RKO (cell line): Measurements from ENCODE around the gene LYPLAL1.
"Not testable (repeated sequence)": the region's sequence is repeated elsewhere in the genome, so short reads cannot be mapped to it uniquely, and the experiment has no call there.

Experiments used
- DNase-seq: peaks from one replicate; pipeline ENCODE4 v3.0.0-alpha.2; 2016; ENCODE audit warnings: low spot score

The LYPLAL1 gene

DNA sequence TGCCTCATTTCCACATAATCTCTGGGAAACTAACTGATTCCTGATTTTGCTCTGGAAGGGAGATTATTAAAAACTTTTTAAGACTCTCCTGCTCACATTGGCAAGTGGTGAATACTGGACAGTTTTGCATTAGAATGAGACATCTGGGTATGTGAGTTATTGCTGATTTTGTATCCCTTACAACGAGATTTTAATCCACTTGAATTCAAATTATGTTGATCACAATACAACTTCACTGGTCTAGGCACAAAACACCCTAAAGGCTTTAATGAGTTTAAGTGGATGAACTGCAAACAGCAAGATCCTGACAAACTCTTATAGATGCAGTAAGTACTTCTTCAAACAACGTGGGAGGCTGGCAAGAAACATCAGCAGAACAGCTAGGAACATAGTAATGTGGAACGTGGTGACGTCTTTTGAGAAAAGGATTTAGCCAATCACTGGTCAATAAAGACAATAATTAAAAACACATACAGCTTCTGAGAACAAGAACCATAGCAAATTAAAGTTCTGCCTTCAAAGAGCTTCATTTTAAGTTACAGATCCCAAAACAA lies 10.2 kb upstream of the LYPLAL1 start:
- no peak for DNase-seq

- no peak for DNase-seq
Measured at GRCh38 chr1:219171192-219171935, 2.3 kb upstream of the LYPLAL1 start.

GRCh38 chr1:219172821-219173220 lies 857 bp upstream of the LYPLAL1 start:
- DNase-seq, result no peak

- no peak for DNase-seq
Measured at GRCh38 chr1:219173434-219173757, 282 bp upstream of the LYPLAL1 start.

- DNase-seq, result peak; percentile 83
Measured at GRCh38 chr1:219174460-219175211, 958 bp downstream of the LYPLAL1 start.

DNA sequence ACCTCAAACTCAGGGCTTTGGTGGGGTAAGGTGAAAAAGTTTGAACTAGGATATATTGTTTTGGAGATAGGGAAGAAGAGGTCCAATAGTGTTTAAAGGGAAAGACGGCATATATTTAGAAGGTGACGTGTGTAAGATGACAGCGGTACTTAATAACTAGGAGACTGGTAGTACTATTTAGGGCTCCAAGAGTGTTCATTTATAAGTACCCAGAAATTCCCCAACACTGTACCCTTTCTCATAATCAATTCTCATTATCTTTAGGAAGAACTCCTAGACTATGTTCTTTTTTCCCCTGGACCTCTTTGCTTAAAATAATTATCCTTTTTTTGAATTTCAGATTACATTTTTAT lies 1.5 kb downstream of the LYPLAL1 start:
- DNase-seq, result no peak

DNA sequence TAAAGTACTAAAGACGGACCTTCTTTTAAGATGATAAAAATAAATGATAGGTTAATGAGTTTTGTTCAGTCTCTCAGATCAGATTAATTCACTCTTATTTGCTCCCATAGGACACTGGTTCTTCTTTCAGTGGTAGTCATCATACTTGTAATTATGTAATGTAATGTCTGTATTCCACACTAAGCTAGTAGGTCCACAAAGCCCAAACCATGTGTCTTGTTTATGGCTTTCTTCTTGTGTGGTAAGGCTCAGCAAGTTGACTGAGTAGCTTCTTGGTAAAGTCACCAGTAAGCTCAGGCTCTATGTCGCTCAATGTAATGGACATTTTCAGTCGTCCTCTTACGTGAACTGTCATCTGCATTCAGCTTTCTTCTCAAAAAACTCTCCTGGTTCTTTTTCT lies 2.5 kb downstream of the LYPLAL1 start:
- DNase-seq, result no peak

DNA sequence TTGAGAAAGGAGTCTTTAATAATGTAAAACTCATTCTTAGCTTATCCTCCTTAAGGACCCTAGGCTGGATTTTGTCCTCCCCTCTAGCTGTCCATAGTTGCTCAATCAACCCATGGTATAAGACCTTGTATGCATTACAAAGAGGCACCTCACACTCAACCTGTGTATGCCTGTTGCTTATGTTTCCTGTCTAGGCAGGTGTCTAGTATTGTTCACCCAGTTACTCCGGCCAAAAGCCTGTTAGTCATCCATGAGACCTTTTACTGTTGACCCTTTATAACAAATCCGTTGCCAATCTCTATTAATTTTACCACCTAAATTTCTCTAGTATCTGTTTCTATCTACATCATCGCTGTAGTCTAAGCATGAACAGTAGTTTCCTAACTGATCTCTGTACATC lies 3.7 kb downstream of the LYPLAL1 start:
- DNase-seq, result no peak

GRCh38 chr1:219177940-219178339 lies 4.3 kb downstream of the LYPLAL1 start:
- no peak for DNase-seq

DNA sequence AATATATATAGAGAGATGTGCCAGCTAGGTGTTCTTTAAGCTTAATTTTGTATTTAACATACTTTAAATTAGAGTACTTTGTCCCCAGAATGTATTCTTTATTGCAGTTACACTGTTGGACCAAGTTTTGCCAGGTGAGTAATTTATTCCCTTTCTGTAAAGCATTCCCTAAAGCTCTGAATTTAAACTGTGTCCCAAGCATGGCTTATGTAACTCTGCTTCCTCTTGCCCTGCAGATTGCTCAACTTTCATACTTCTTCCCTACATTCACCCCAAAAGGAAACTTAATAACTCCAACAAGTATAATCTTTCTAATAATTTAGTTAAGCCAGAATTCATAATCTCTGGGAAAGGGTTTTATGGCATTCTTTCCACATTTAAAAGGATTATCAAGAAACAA lies 5.6 kb downstream of the LYPLAL1 start:
- no peak for DNase-seq

- DNase-seq, result no peak
Measured at GRCh38 chr1:219184337-219184736, 10.7 kb downstream of the LYPLAL1 start.

GRCh38 chr1:219185486-219186117 lies 11.9 kb downstream of the LYPLAL1 start:
- DNase-seq, result no peak

DNA sequence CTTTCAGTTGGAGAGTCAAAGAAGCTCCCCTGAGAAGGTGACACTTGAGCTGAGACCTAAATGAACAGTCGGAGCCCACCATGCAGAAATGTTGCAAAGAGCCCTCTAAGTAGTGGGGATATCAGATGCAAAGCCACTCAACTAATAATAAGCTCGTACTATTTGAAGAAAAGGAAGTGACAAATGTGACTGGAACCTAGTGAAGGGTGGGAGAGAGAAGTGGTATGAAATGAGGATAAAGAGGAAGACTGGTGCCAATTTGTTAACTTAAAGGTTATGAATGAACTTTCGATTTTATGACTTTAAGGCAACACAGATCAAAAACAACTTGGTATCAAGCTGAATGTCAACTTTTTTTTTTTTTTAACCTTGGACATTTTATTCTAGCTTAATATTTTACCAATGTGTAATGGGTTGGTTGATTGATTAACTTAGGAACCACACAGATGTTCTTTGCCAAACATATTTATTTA lies 14.7 kb downstream of the LYPLAL1 start:
- DNase-seq, result no peak

DNA sequence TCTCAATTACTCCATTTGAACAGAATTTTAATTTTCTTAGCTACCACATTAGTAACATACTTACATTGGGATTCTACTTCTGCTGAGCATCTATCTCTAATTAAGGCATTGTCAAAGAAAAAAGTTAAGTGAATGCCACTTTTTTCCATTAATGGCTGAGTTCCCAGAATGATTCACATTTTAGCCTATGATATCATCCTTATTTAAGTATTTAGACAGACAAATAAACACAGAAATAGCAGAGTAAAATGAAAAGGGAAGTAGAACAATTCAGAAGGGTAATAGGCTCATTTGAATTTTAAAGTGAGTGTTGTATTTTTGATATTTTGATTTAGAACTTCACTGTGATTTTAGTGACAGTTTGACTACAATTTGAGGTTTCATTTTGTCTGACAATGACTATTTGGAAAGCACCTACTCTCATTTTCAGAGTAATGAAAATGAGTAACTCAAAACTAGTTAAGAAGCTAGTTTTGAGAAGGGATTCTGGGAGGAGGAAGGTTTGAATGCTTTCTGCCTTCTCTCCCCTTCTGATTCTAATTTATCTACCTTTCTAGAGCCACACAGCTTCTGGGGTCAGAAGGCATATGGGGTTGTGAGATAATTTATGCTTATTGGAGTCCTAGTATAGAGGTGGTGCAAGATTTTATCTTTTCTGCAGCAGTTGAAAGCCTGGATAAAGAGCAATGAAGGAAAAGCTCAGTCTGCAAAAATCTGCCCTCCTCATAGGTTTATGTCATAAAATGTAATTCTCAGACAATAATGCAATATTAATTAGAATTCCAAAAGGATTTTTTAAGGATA lies 15.5 kb downstream of the LYPLAL1 start:
- no peak for DNase-seq

DNA sequence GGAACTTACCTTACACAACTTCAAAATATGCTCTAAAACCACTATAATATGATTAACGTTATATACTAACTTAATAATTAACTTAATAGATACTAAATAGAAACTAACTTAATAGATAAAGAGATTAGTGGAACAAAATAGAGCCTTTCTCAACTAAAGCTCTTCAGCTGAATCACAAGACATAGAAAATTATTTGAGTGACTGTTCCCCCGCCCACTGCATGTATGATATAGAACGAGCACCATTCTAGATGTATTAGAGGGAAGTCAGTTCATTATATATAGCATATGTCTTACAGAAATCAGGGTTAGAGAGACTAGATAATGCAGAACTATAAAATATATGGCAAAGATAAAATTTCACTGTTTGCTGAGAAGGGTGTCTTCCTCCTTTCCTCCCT lies 16.3 kb downstream of the LYPLAL1 start:
- no peak for DNase-seq

- DNase-seq, result no peak
Measured at GRCh38 chr1:219190605-219191004, 16.9 kb downstream of the LYPLAL1 start.

- DNase-seq, result not testable (repeated sequence)
Measured at GRCh38 chr1:219195833-219196232, 22.2 kb downstream of the LYPLAL1 start.

GRCh38 chr1:219201656-219202055 lies 28.0 kb downstream of the LYPLAL1 start:
- DNase-seq, result no peak

- no peak for DNase-seq
Measured at GRCh38 chr1:219202567-219202966, 28.9 kb downstream of the LYPLAL1 start.

DNA sequence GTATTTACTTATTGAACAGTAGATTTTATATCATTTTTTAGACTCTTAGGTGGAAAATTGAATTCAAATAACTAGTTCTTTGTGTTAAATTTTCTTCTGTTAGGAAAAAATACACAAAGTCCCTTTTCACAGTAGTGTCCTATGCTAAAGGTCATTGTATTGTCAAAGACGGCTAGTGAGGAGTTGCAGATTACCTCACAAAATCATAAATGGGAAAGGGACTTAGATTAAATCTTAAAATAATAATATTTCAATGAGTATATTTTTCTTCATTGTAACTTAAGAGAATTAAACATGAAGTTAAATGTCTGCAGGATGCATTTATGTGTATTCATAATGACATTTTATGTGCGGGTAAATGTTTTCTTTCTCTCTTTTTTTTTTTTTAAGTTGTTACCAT lies 32.7 kb downstream of the LYPLAL1 start:
- no peak for DNase-seq

DNA sequence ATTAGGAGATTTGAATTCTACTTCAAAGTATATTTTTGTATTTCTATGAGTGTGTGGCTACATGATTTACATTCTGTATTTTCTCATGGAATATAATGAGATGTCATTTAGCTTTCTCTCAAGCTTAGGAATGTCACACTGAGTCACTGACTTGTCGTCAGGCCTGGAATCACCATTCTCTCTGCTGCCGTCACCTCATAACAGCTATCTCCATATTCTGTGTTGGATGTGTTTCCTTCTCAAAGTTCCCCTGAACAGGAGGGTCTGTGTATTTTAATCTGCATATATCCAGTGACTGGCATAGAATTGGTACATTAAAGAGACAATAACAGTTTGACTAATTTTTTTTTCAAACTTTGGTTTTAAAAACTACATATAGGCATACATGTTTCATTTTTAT lies 35.9 kb downstream of the LYPLAL1 start:
- no peak for DNase-seq

DNA sequence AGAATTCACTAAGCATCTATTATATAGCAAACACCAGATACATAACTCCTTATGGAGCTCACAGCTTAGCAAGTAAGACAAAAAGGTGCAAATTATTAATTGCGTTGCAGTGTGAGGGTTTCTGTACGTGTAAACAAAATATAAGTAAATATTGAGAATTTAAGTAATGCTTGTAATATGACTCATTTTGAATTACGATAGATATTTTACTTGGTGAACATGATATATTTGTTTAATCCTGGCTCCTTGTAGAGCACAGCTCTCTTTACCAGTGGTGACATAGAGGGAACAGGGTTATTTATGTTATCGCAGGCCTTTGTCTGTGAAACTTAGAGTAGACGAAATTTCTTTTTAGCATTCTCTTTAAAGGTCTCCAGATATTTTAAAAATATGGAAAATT lies 36.4 kb downstream of the LYPLAL1 start:
- no peak for DNase-seq
